Activated CD4-positive, alpha-beta T cell treated with anti-CD3 and anti-CD28 coated beads, Interleukin-2, amount 10 ng/mL, durations not matched to agents 24 days and 14 days (primary cell): Measurements from ENCODE around the gene FKBP5. TPM values are rescaled to one million over a fixed set of nuclear protein-coding genes. Genes with fewer than 3 reads are reported as not detected.
"Not testable (repeated sequence)": the region's sequence is repeated elsewhere in the genome, so short reads cannot be mapped to it uniquely, and the experiment has no call there.

ENCODE experiments used
- DNase-seq: peaks from one replicate; pipeline ENCODE4 v3.0.0; 2022
- H3K27ac Mint-ChIP-seq: one replicate; pipeline ENCODE4 v1.8.0; 2022; ENCODE audit warnings: mild to moderate bottlenecking, mixed read lengths
- H3K27me3 Mint-ChIP-seq: one replicate; pipeline ENCODE4 v1.8.0; 2022; ENCODE audit warnings: mixed read lengths
- H3K36me3 Mint-ChIP-seq: one replicate; pipeline ENCODE4 v1.8.0; 2022; ENCODE audit warnings: low read depth, mild to moderate bottlenecking, mixed read lengths
- H3K4me1 Mint-ChIP-seq: one replicate; pipeline ENCODE4 v1.8.0; 2021; ENCODE audit warnings: mixed read lengths
- H3K4me3 Mint-ChIP-seq: one replicate; pipeline ENCODE4 v1.8.0; 2022; ENCODE audit warnings: mild to moderate bottlenecking, moderate library complexity, mixed read lengths
- H3K9me3 Mint-ChIP-seq: one replicate; pipeline ENCODE4 v1.8.0; 2021; ENCODE audit warnings: mixed read lengths
- intact Hi-C: fragments of 100-400 bp; cut with micrococcal nuclease; formaldehyde crosslinking; loops from one replicate; pipeline ENCODE4 v1.15.1; 2023
- total RNA-seq: library from RNA; stranded (reverse); gene quantifications from 2 replicates; pipeline ENCODE4 v1.2.3, GENCODE V29; 2022

Gene FKBP5
- total RNA-seq, 1 donor from 2014 or later = 85.1 TPM

DNA sequence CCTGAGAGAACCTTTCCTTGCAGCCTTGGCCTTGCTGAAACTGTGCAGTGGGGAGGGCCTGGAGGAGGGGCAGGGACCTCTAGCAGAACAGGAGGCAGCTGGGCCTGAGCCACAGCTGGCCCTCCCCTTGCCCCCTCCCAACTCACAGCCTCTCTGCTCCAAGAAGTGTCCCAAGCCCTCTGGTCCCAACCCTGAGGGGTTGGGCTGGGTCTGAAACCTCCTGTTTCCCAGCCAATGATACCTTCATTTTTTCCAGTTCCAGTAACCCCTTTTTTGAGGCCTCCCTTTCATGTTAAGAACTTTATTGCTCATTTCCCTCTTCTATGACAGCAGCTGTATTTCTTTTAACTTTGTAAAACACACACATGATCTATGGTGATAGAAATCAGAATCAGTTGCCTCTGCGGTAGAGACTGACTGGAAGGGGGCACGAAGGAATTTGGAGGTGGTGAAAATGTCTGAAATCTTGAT lies 30.2 kb upstream of the FKBP5 start:
- no peaks in the 10 kb centered on the region for H3K27me3 Mint-ChIP-seq
- peak overlapping the region; percentile 48 for H3K4me3 Mint-ChIP-seq
- peak; percentile 77 for DNase-seq
- peaks cover 60% of the 10 kb centered on the region for H3K4me1 Mint-ChIP-seq
- no peaks in the 10 kb centered on the region for H3K9me3 Mint-ChIP-seq
- peak overlapping the region; percentile 89 for H3K27ac Mint-ChIP-seq
- intact Hi-C loops = loop anchor here (1.0 to 2.0 kb wide), 6 partner anchors 9 to 50 kb away; partner anchors contain the start of gene FKBP5
- H3K36me3 Mint-ChIP-seq = no peaks in the 10 kb centered on the region

DNA sequence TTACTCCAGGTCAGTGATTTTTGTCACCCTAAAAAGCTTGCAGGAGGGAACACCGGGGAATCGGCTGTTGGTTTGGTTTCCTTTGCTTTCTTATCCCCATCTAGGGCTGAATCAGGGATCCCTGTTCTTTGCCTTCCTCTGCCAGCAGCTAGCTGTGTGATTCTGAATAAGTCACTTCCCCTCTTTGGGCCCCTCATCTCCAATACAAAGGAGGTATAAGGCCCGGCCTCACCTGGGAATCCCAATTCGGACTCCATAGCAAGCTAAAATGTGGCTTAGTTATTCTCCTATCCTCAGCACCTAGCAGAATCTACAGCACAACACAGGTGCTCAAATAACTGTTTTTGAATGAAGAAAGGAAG lies 29.6 kb upstream of the FKBP5 start:
- peaks cover 64% of the 10 kb centered on the region for H3K4me1 Mint-ChIP-seq

GRCh38 chr6:35717449-35718374 lies 29.0 kb upstream of the FKBP5 start:
- Mint-ChIP-seq H3K9me3 (no peaks in the 10 kb centered on the region), H3K36me3 (no peaks in the 10 kb centered on the region), H3K27ac (peak overlapping the region; percentile 89), H3K4me3 (peak overlapping the region; percentile 48), H3K27me3 (no peaks in the 10 kb centered on the region), H3K4me1 (peaks cover 66% of the 10 kb centered on the region)
- intact Hi-C loops = loop anchor here (2.0 kb wide), 3 partner anchors 15 to 49 kb away; partner anchors contain the start of gene FKBP5
- peak; percentile 61 for DNase-seq

More for the DNA sequence above, 29.6 kb upstream of the FKBP5 start:
- H3K36me3 Mint-ChIP-seq = no peaks in the 10 kb centered on the region
- H3K27ac Mint-ChIP-seq = peak overlapping the region; percentile 89
- intact Hi-C loops = loop anchor here (2.0 kb wide), 3 partner anchors 14 to 50 kb away; partner anchors contain the start of gene FKBP5
- no peaks in the 10 kb centered on the region for H3K27me3 Mint-ChIP-seq
- no peaks in the 10 kb centered on the region for H3K9me3 Mint-ChIP-seq
- peak overlapping the region; percentile 48 for H3K4me3 Mint-ChIP-seq
- DNase-seq = peak; percentile 60

GRCh38 chr6:35716798-35717197 lies 28.1 kb upstream of the FKBP5 start:
- peak overlapping the region; percentile 89 for H3K27ac Mint-ChIP-seq
- no peaks in the 10 kb centered on the region for H3K9me3 Mint-ChIP-seq
- no peak for DNase-seq
- intact Hi-C loops = no loop called here
- no peaks in the 10 kb centered on the region for H3K27me3 Mint-ChIP-seq
- no peak overlapping the region for H3K4me3 Mint-ChIP-seq
- no peaks in the 10 kb centered on the region for H3K36me3 Mint-ChIP-seq
- peaks cover 61% of the 10 kb centered on the region for H3K4me1 Mint-ChIP-seq

DNA sequence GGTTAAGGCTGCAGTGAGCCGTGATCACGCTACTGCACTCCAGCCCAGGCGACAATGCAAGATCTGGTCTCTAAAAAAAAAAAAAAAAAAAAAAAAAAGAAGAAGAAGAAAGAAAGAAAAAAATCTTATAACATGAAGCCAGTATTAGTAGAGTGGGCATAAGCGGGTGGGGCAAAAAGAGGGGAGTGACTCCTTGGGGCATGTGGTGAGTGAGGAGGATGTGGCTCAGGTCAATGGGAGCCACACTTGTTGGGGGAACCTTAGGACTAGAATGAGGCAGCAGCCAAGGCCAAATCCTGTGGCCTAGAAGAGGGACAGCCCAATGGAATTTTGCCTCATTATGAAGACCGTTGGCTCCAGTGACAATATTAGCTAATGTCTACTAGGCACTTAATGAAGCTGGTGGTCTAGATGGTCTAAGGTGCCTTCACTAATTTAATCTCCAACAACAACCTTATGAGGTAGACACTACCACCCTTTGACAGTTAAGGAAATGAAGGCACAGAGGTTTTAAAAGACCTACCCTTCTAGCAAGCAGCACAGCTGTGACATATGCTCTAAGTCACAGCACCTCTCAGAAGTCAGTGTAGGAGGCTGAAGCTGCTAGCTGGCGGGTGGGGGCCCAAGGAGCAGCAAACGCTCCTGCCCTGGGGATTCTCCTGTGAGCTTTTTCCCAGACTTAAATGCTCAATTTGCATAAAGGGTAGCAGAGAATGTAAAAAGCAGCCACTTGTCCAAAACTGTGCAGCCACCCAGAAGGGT lies 24.5 kb upstream of the FKBP5 start:
- peaks cover 46% of the 10 kb centered on the region for H3K4me1 Mint-ChIP-seq
- H3K27ac Mint-ChIP-seq = no peak overlapping the region
- DNase-seq = peak; percentile 55
- intact Hi-C loops = no loop called here
- H3K9me3 Mint-ChIP-seq = peaks cover 4% of the 10 kb centered on the region
- H3K27me3 Mint-ChIP-seq = no peaks in the 10 kb centered on the region
- H3K4me3 Mint-ChIP-seq = no peak overlapping the region
- H3K36me3 Mint-ChIP-seq = peaks cover 4% of the 10 kb centered on the region

DNA sequence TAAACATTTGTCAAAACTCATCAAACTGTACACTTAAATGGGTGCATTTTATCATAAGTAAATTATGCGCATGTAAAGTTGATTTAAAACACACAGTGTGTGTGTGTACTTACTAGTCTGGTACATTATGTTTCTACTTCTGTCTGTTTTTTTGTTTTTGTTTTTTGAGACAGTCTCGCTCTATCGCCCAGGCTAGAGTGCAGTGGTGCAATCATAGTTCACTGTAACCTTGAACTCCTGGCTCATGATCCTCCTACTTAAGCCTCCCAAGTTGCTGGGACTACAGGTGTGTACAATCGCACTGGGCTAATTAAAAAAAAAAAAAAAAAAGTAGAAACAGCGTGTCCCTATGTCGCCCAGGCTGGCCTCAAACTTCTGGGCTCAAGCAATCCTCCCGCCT lies 23.0 kb upstream of the FKBP5 start:
- H3K4me1 Mint-ChIP-seq = peaks cover 37% of the 10 kb centered on the region
- intact Hi-C loops = loop anchor here (2.0 kb wide), 2 partner anchors 23 to 43 kb away; partner anchors contain the start of gene FKBP5

GRCh38 chr6:35710241-35710847 lies 21.6 kb upstream of the FKBP5 start:
- H3K27me3 Mint-ChIP-seq = no peaks in the 10 kb centered on the region
- H3K27ac Mint-ChIP-seq = peak overlapping the region; percentile 60
- H3K36me3 Mint-ChIP-seq = peaks cover 4% of the 10 kb centered on the region
- H3K4me3 Mint-ChIP-seq = peak overlapping the region; percentile 3
- peak; percentile 70 for DNase-seq
- peaks cover 29% of the 10 kb centered on the region for H3K4me1 Mint-ChIP-seq
- intact Hi-C loops = loop anchor here (1.0 to 2.0 kb wide), 4 partner anchors 9 to 42 kb away; partner anchors contain the start of gene FKBP5
- peaks cover 4% of the 10 kb centered on the region for H3K9me3 Mint-ChIP-seq

More for the DNA sequence above, 23.0 kb upstream of the FKBP5 start:
- Mint-ChIP-seq H3K27ac (no peak overlapping the region), H3K36me3 (peaks cover 4% of the 10 kb centered on the region), H3K9me3 (peaks cover 4% of the 10 kb centered on the region), H3K27me3 (no peaks in the 10 kb centered on the region), H3K4me3 (no peak overlapping the region)
- no peak for DNase-seq

GRCh38 chr6:35708585-35708984 lies 19.9 kb upstream of the FKBP5 start:
- peaks cover 26% of the 10 kb centered on the region for H3K4me1 Mint-ChIP-seq
- H3K36me3 Mint-ChIP-seq = peaks cover 4% of the 10 kb centered on the region
- H3K4me3 Mint-ChIP-seq = no peak overlapping the region
- DNase-seq = no peak
- H3K9me3 Mint-ChIP-seq = peaks cover 4% of the 10 kb centered on the region
- intact Hi-C loops = no loop called here
- no peak overlapping the region for H3K27ac Mint-ChIP-seq
- no peaks in the 10 kb centered on the region for H3K27me3 Mint-ChIP-seq

DNA sequence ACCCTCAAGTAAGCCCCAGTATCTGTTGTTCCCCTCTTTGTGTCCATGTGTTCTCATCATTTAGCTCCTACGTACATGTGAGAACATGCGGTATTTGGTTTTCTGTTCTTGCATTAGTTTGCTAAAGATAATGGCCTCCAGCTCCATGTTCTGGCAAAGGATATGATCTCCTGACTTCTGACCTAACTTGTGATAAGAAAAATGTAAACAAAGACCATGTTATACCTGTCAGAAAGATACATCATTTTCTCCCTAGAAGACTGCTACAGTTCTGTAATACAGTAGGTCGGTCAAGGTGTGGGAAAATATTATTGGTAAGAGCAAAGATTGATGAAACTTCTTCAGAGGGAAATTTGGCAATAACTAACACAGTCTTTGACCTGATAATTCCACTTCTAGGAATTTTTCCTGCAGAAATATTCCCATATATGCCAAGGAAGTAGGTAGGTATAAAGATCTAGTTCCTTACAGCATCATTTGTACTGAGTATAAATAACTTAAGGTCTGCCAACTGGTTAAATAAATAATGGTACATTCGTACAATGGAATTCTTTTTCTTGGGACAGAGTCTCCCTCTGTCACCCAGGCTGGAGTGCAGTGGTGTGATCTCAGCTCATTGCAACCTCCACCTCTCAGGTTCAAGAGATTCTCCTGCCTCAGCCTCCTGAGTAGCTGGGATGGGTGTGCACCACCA lies 19.1 kb upstream of the FKBP5 start:
- intact Hi-C loops = no loop called here
- no peaks in the 10 kb centered on the region for H3K27me3 Mint-ChIP-seq
- DNase-seq = no peak
- no peak overlapping the region for H3K4me3 Mint-ChIP-seq
- peaks cover 4% of the 10 kb centered on the region for H3K36me3 Mint-ChIP-seq
- H3K27ac Mint-ChIP-seq = peak overlapping the region; percentile 3
- H3K9me3 Mint-ChIP-seq = peaks cover 4% of the 10 kb centered on the region
- peaks cover 19% of the 10 kb centered on the region for H3K4me1 Mint-ChIP-seq

GRCh38 chr6:35706468-35706867 lies 17.8 kb upstream of the FKBP5 start:
- no peaks in the 10 kb centered on the region for H3K27me3 Mint-ChIP-seq
- H3K4me1 Mint-ChIP-seq = peaks cover 19% of the 10 kb centered on the region
- no peak overlapping the region for H3K4me3 Mint-ChIP-seq
- H3K27ac Mint-ChIP-seq = no peak overlapping the region
- DNase-seq = no peak
- intact Hi-C loops = no loop called here
- H3K9me3 Mint-ChIP-seq = peaks cover 4% of the 10 kb centered on the region
- H3K36me3 Mint-ChIP-seq = peaks cover 4% of the 10 kb centered on the region

- Mint-ChIP-seq H3K4me3 (no peak overlapping the region), H3K27ac (no peak overlapping the region), H3K27me3 (no peaks in the 10 kb centered on the region), H3K4me1 (peaks cover 9% of the 10 kb centered on the region), H3K36me3 (peaks cover under 1% of the 10 kb centered on the region), H3K9me3 (no peaks in the 10 kb centered on the region)
- DNase-seq = no peak
- intact Hi-C loops = no loop called here
Measured at GRCh38 chr6:35703554-35703953, 14.8 kb upstream of the FKBP5 start.

DNA sequence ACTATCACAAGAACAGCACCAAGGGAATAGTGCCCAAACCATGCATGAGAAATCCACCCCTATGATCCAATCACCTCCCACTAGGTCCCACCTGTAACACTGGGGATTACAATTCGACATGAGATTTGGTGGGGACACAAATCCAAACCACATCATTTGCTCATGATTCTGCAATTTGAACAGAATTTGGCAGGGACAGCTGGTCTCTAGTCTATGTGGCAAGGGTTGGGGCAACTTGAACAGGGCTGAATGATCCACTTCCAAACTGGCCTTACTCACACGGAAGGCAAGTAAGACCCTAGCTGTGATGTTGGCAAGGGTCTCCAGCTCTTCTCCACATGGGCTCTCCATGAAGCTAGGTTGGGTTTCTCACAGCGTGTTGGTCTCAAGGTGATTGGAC lies 10.1 kb upstream of the FKBP5 start:
- intact Hi-C loops = no loop called here
- peaks cover 6% of the 10 kb centered on the region for H3K4me1 Mint-ChIP-seq
- H3K36me3 Mint-ChIP-seq = no peaks in the 10 kb centered on the region
- H3K9me3 Mint-ChIP-seq = peaks cover 4% of the 10 kb centered on the region
- H3K4me3 Mint-ChIP-seq = no peak overlapping the region
- no peak for DNase-seq
- H3K27ac Mint-ChIP-seq = no peak overlapping the region
- H3K27me3 Mint-ChIP-seq = no peaks in the 10 kb centered on the region

DNA sequence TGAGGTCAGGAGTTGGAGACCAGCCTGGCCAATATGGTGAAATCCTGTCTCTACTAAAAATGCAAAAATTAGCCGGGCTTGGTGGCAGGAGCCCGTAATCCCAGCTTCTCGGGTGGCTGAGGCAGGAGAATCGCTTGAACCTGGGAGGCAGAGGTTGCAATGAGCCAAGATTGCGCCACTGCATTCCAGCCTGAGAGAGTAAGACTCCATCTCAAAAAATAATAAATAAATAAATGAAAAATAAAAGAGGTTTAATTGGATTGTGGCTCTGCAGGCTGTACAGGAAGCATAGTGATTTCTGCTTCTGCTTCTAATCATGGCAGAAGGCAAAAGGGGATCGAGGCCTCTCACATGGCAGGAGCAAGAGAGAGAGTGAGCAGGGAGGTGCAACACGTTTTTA lies 9.7 kb upstream of the FKBP5 start:
- H3K36me3 Mint-ChIP-seq, H3K9me3 Mint-ChIP-seq, H3K27ac Mint-ChIP-seq, H3K4me1 Mint-ChIP-seq, H3K27me3 Mint-ChIP-seq, DNase-seq, intact Hi-C loops, H3K4me3 Mint-ChIP-seq: not testable (repeated sequence)
